K562 (cell line): Measurements from ENCODE around the gene PLEKHA5. TPM values are rescaled to one million over a fixed set of nuclear protein-coding genes. Genes with fewer than 3 reads are reported as not detected.

Experiments used
- ATAC-seq: fragments of 200-7000 bp; cut with Tn5 transposase; 3 replicates; pipeline ENCODE4 v1.9.1; 2020; ENCODE audit warnings: moderate library complexity
- BruUV-seq: library from RNA; stranded (reverse); fragments of 400-500 nt; replicated peaks from 2 replicates; lab custom pipeline; 2021; lab: Mats Ljungman, UMichigan
- CTCF ChIA-PET: fragments of 300-600 bp; formaldehyde crosslinking; extraction: SDS; loops from one replicate; lab custom pipeline; 2021; ENCODE audit warnings: low intra/inter-chr PET ratio; lab: Yijun Ruan, JAX
- POLR2A ChIA-PET: fragments of 300-600, 350-650 bp; sonication (Branson Sonifier 250); formaldehyde crosslinking; extraction: SDS; loops from one replicate; lab custom pipeline; 2021; ENCODE audit warnings: antibody characterized with exemption, inconsistent platforms; lab: Yijun Ruan, JAX
- DNase-seq, 4 experiments: peaks; one replicate each; pipeline versions ENCODE4 v3.0.0 to v3.0.0-alpha.2; 2011 to 2018; ENCODE audit warnings: low spot score in 3 of 4, mixed read lengths in 3 of 4; ENCODE audit errors: extremely low read depth in 1 of 4
- FAIRE-seq: peaks from 2 replicates; lab custom pipeline; 2011; peaks lifted over from hg19 to GRCh38; lab: Jason Lieb, UNC
- H2AFZ ChIP-seq: 2 replicates; pipeline ENCODE4 v1.6.0; 2011; ENCODE audit warnings: low read depth, low read length, control low read depth, inconsistent platforms
- H3K27ac ChIP-seq: fragments of 200-600 bp; 3 replicates; pipeline ENCODE4 v1.8.0; 2011; ENCODE audit warnings: low read depth, mild to moderate bottlenecking, control low read depth, inconsistent platforms, low read length, moderate library complexity, mixed read lengths; ENCODE audit errors: extremely low read depth
- H3K27me3 ChIP-seq, 2 experiments: fragments of 300-600 bp in 1 of 2; 2 replicates in 1 of 2; 3 replicates in 1 of 2; pipeline versions ENCODE4 v1.6.0 to v1.8.0; 2011; ENCODE audit warnings: inconsistent platforms in 2 of 2, low read length in 2 of 2, mild to moderate bottlenecking in 1 of 2, mixed read lengths in 1 of 2, moderate library complexity in 1 of 2; ENCODE audit not compliant: control insufficient read depth in 2 of 2, insufficient read depth in 2 of 2
- H3K36me3 ChIP-seq: fragments of 300-600 bp; 3 replicates; pipeline ENCODE4 v1.8.0; 2011; ENCODE audit warnings: mild to moderate bottlenecking, low read length, inconsistent platforms; ENCODE audit not compliant: control insufficient read depth, insufficient read depth
- H3K4me1 ChIP-seq, 2 experiments: fragments of 200-600 bp in 1 of 2; replicated peaks in 1 of 2; 2 replicates in 1 of 2; 3 replicates in 1 of 2; pipeline versions ENCODE4 v1.5.1 to v1.8.0; 2011; ENCODE audit warnings: inconsistent platforms in 2 of 2, low read length in 2 of 2, mild to moderate bottlenecking in 1 of 2, mixed read lengths in 1 of 2, moderate library complexity in 1 of 2; ENCODE audit not compliant: control insufficient read depth in 2 of 2, insufficient read depth in 2 of 2
- H3K4me2 ChIP-seq: 2 replicates; pipeline ENCODE4 v1.6.1; 2011; ENCODE audit warnings: low read length, control low read depth, inconsistent platforms, mixed read lengths; ENCODE audit not compliant: insufficient read depth
- H3K4me3 ChIP-seq: fragments of 200-600 bp; sonication (generic), shearing (Covaris generic); 2 replicates; pipeline ENCODE4 v1.5.1; 2016; ENCODE audit warnings: control low read depth, inconsistent platforms
- H3K79me2 ChIP-seq: fragments of 200-600 bp; 3 replicates; pipeline ENCODE4 v1.8.0; 2011; ENCODE audit warnings: low read length, inconsistent platforms; ENCODE audit not compliant: control insufficient read depth, insufficient read depth
- H3K9ac ChIP-seq, 2 experiments: 2 replicates each; pipeline versions ENCODE4 v1.6.0 to v1.6.1; 2011; ENCODE audit warnings: low read depth in 2 of 2, low read length in 2 of 2, control low read depth in 1 of 2, inconsistent platforms in 1 of 2, mild to moderate bottlenecking in 1 of 2, mixed read lengths in 1 of 2; ENCODE audit not compliant: insufficient read depth in 1 of 2
- H3K9me1 ChIP-seq: one replicate; pipeline ENCODE4 v1.6.0; 2011; ENCODE audit warnings: inconsistent platforms, mild to moderate bottlenecking, low read length, moderate library complexity; ENCODE audit not compliant: control insufficient read depth, insufficient read depth
- H3K9me3 ChIP-seq: replicated peaks from 2 replicates; pipeline ENCODE4 v1.5.1; 2011; ENCODE audit warnings: low read depth, low read length, inconsistent platforms; ENCODE audit not compliant: control insufficient read depth, insufficient read depth
- H4K20me1 ChIP-seq: replicated peaks from 2 replicates; pipeline ENCODE4 v1.6.1; 2011; ENCODE audit warnings: low read length, inconsistent platforms, mixed read lengths; ENCODE audit not compliant: control insufficient read depth, insufficient read depth
- MNT ChIP-seq, 2 experiments: fragments of 450-650 bp; conservative IDR thresholded peaks; 2 replicates each; pipeline ENCODE4 v1.6.1; 2017; ENCODE audit warnings: mild to moderate bottlenecking in 2 of 2, moderate library complexity in 2 of 2
- PTBP1 ChIP-seq: fragments of 200-400 bp; formaldehyde crosslinking; IDR thresholded peaks from 2 replicates; pipeline ENCODE4 v1.6.1; 2017; ENCODE audit warnings: low read depth, low read length
- WGBS: fragments of 100-300 bp; shearing (Covaris generic); methylation state at CpG from one replicate; pipeline ENCODE4 v1.1.6; 2016; ENCODE audit warnings: low coverage, mixed read lengths; ENCODE audit not compliant: insufficient coverage; ENCODE audit errors: missing lambda C conversion rate; 5-methylcytosine and 5-hydroxymethylcytosine counted together
- in situ Hi-C: fragments of 300-500 bp; cut with MboI; formaldehyde crosslinking; loops from 4 replicates; pipeline ENCODE4 v1.15.0; 2018; ENCODE audit warnings: inconsistent platforms, mixed read lengths
- intact Hi-C: fragments of 100-400 bp; cut with micrococcal nuclease; formaldehyde crosslinking; loops from 2 replicates; pipeline ENCODE4 v1.14.2; 2022
- polyA plus RNA-seq, 8 experiments: library from polyadenylated mRNA; depleted of rRNA in 4 of 8; stranded (reverse) in 5 of 8; unstranded in 3 of 8; fragments of >200 nt; fragmentation: Nextera tagmentation in 2 of 8; fragmentation: Illumina TruSeq in 1 of 8; extraction: Ambion mirVana in 2 of 8; extraction: Trizol in 1 of 8; gene quantifications; 2 replicates each; pipeline versions ENCODE4 v1.2.1 to v1.2.3, GENCODE V29; 2011 to 2014; ENCODE audit warnings: inconsistent platforms in 1 of 8, missing spikeins in 1 of 8
- total RNA-seq, 7 experiments: library from RNA; depleted of rRNA in 6 of 7; stranded (reverse); fragments of >200 nt in 6 of 7; fragmentation: Illumina TruSeq in 2 of 7; extraction: Trizol in 2 of 7; gene quantifications; 2 replicates each; pipeline versions ENCODE4 v1.2.1 to v1.2.3, GENCODE V29; 2011 to 2021; ENCODE audit warnings: low replicate concordance in 1 of 7
- TF ChIP-seq, protein P1 (sequence below): fragments of 450-650 bp; formaldehyde crosslinking; IDR thresholded peaks from 2 replicates; pipeline ENCODE4 v1.4.0; 2020; ENCODE audit warnings: mild to moderate bottlenecking

PLEKHA5 gene
- total and polyA plus RNA-seq, 9 of the 15 experiments (the other 6 are each of a cell fraction or from before 2014, with no cell fraction given) = 7.2 to 26.2 (median 17.4) TPM

- Histone ChIP-seq H3K9ac (no peak overlapping the region), H3K36me3 (no peaks in the 10 kb centered on the region), H3K4me3 (no peak overlapping the region), H3K9me1 (no peaks in the 10 kb centered on the region), H2AFZ (no peak overlapping the region), H3K4me2 (no peak overlapping the region), H3K27ac (no peak overlapping the region), H3K4me1 (no peaks in the 10 kb centered on the region)
- no peak for DNase-seq
- ATAC-seq = no peak
- POLR2A ChIA-PET = no interaction called here
- intact Hi-C loops = no loop called here
- no peak for FAIRE-seq
- TF ChIP-seq MNT (conservative IDR thresholded peaks at IDR 0.05) = no peak
- no peak for TF ChIP-seq PTBP1
- TF ChIP-seq, protein P1, sequence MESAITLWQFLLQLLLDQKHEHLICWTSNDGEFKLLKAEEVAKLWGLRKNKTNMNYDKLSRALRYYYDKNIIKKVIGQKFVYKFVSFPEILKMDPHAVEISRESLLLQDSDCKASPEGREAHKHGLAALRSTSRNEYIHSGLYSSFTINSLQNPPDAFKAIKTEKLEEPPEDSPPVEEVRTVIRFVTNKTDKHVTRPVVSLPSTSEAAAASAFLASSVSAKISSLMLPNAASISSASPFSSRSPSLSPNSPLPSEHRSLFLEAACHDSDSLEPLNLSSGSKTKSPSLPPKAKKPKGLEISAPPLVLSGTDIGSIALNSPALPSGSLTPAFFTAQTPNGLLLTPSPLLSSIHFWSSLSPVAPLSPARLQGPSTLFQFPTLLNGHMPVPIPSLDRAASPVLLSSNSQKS (CRISPR knock-in tag) = no peak
- TF ChIP-seq, all 486 proteins: peak for 0
- CTCF ChIA-PET = no interaction called here
- in situ Hi-C loops = no loop called here
- no peaks in the 10 kb centered on the region for H4K20me1 ChIP-seq
- H3K79me2 ChIP-seq = peaks cover 6% of the 10 kb centered on the region; the same call in 2 of the 3 replicates
- H3K9me3 ChIP-seq = no peaks in the 10 kb centered on the region
- no peaks in the 10 kb centered on the region for H3K27me3 ChIP-seq
- no TSS peak for BruUV-seq
- 96% methylated on average over 3 of the region's 3 CpGs for WGBS
These were observed 93.0 kb downstream of the PLEKHA5 start for GRCh38 chr12:19222558-19222957.
